ENCODE data around the gene FANCM. TPM values are rescaled to one million over a fixed set of nuclear protein-coding genes. Genes with fewer than 3 reads are reported as not detected.

Gene FANCM
- polyA plus RNA-seq, 1 experiment: 1.9 TPM

DNA sequence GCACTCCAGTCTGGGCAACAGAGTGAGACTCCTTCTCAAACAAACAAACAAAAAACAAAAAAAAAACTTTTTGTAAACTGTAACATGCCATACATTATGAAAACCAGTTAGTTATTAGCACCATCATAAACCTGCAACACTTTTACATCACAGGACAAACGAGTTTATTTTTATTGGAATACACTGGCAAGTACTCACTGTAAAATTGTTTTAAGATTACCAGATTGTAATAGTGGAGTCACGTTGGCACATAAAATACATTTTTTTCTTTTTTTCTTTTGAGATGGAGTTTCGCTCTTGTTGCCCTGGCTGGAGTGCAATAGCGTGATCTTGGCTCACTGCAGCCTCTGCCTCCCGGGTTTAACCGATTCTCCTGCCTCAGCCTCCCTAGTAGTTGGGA lies 17.1 kb upstream of the FANCM start:
- no peak overlapping the region for H3K4me3 ChIP-seq (ENCODE audit: low read depth, low read length)
- POLR2A ChIA-PET: no interaction called here
- no peaks in the 10 kb centered on the region for H3K27me3 ChIP-seq (ENCODE audit: control insufficient read depth, insufficient read depth, low read length)
- CTCF ChIA-PET: no interaction called here
- TF ChIP-seq, protein P1, sequence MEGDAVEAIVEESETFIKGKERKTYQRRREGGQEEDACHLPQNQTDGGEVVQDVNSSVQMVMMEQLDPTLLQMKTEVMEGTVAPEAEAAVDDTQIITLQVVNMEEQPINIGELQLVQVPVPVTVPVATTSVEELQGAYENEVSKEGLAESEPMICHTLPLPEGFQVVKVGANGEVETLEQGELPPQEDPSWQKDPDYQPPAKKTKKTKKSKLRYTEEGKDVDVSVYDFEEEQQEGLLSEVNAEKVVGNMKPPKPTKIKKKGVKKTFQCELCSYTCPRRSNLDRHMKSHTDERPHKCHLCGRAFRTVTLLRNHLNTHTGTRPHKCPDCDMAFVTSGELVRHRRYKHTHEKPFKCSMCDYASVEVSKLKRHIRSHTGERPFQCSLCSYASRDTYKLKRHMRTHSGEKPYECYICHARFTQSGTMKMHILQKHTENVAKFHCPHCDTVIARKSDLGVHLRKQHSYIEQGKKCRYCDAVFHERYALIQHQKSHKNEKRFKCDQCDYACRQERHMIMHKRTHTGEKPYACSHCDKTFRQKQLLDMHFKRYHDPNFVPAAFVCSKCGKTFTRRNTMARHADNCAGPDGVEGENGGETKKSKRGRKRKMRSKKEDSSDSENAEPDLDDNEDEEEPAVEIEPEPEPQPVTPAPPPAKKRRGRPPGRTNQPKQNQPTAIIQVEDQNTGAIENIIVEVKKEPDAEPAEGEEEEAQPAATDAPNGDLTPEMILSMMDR (IDR thresholded peaks at IDR 0.05; ENCODE audit: insufficient read depth, low read depth, low read length): no peak
- DNase-seq (ENCODE audit: low read depth): no peak
- peaks cover 7% of the 10 kb centered on the region for H3K36me3 ChIP-seq (ENCODE audit: control insufficient read depth, insufficient read depth, low read length)

DNA sequence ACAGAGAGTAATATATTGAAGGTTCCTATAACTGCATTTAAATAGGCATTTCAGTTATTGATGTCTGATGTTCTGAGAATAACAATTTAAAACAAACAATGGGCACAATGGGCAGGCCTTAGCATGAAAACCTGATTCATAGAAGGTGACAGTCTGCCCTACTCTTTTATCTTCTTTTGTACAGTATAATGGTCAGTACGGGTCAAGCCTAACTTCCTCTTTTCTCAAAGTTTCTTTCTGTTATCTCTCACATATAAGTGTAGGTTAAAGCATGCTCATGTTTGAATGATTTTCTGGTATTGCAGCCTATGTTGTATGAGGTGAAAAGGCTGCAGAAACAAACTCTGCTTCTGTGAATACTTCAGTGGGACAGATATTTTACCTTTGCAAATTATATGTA lies 15.6 kb upstream of the FANCM start:
- Histone ChIP-seq H3K27me3 (ENCODE audit: control insufficient read depth, insufficient read depth, low read length) (no peaks in the 10 kb centered on the region), H3K4me3 (ENCODE audit: low read depth, low read length) (no peak overlapping the region), H3K36me3 (ENCODE audit: control insufficient read depth, insufficient read depth, low read length) (peaks cover 6% of the 10 kb centered on the region)
- POLR2A ChIA-PET: interaction anchor here (0.7 kb wide), 1 partner anchor 9 kb away, joined by 9 read pairs; no protein-coding TSS in a partner anchor
- TF ChIP-seq, protein P1 (IDR thresholded peaks at IDR 0.05; ENCODE audit: insufficient read depth, low read depth, low read length): no peak
- CTCF ChIA-PET: no interaction called here
- no peak for DNase-seq (ENCODE audit: low read depth)

DNA sequence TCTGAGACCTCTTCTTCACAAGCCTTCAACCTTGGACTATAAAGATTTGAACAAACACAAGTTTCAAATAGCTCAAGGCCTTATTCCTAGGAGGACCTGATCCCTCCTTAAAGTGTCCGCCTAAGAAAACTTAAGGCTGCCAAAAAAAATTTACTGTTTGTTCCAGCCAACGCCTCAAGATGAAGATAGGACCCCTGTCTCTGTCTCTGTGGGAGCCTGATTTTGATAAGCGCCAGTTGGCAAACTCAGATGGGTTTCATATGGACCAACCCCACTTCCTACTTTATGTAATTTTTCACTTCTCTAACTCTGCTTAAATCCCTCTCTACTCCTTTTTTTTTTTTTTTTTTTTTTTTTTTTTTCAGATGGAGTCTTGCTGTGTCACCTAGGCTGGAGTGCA lies 12.5 kb upstream of the FANCM start:
- Histone ChIP-seq H3K4me3 (ENCODE audit: low read depth, low read length) (no peak overlapping the region), H3K36me3 (ENCODE audit: control insufficient read depth, insufficient read depth, low read length) (peaks cover 9% of the 10 kb centered on the region), H3K27me3 (ENCODE audit: control insufficient read depth, insufficient read depth, low read length) (no peaks in the 10 kb centered on the region)
- TF ChIP-seq, protein P1 (IDR thresholded peaks at IDR 0.05; ENCODE audit: insufficient read depth, low read depth, low read length): no peak
- no peak for DNase-seq (ENCODE audit: low read depth)
- CTCF ChIA-PET: interaction anchor here (0.9 kb wide), 1 partner anchor 9 kb away, joined by 3 read pairs; no protein-coding TSS in a partner anchor
- POLR2A ChIA-PET: no interaction called here

DNA sequence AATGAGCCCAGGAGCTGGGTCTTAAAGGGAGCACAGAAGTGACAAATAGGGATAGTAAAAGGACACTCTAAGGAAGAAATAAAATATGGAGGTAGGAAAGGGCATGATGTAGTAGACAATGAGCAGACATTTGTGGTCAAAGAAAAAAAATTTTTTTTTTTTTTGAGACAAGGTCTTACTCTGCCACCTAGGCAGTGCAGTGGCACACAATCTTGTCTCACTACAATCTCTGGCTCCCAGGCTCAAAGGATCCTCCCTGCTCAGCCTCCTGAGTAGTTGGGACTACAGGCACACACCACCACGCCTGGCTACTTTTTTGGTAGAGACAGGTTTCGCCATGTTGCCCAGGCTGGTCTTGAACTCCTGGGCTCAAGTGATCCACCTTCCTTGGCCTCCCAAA lies 10.0 kb upstream of the FANCM start:
- ChIA-PET POLR2A (no interaction called here), CTCF (interaction anchor here (1.0 kb wide), 1 partner anchor 10 kb away, joined by 4 read pairs; no protein-coding TSS in a partner anchor)
- TF ChIP-seq, protein P1 (IDR thresholded peaks at IDR 0.05; ENCODE audit: insufficient read depth, low read depth, low read length): no peak
- H3K36me3 ChIP-seq (ENCODE audit: control insufficient read depth, insufficient read depth, low read length): peaks cover 8% of the 10 kb centered on the region
- no peak for DNase-seq (ENCODE audit: low read depth)
- H3K4me3 ChIP-seq (ENCODE audit: low read depth, low read length): no peak overlapping the region
- H3K27me3 ChIP-seq (ENCODE audit: control insufficient read depth, insufficient read depth, low read length): no peaks in the 10 kb centered on the region

GRCh38 chr14:45128963-45129629 lies 6.6 kb upstream of the FANCM start:
- TF ChIP-seq, protein P1 (IDR thresholded peaks at IDR 0.05; ENCODE audit: insufficient read depth, low read depth, low read length): no peak
- no peak for DNase-seq (ENCODE audit: low read depth)
- H3K27me3 ChIP-seq (ENCODE audit: control insufficient read depth, insufficient read depth, low read length): no peaks in the 10 kb centered on the region
- H3K36me3 ChIP-seq (ENCODE audit: control insufficient read depth, insufficient read depth, low read length): peaks cover 6% of the 10 kb centered on the region
- H3K4me3 ChIP-seq (ENCODE audit: low read depth, low read length): no peak overlapping the region
- ChIA-PET CTCF (no interaction called here), POLR2A (interaction anchor here (0.6 kb wide), 1 partner anchor 9 kb away, joined by 9 read pairs; no protein-coding TSS in a partner anchor)
